Heart left ventricle (tissue), 16 donors: ENCODE measurements around the gene WSCD1. TPM values are rescaled to one million over a fixed set of nuclear protein-coding genes. Genes with fewer than 3 reads are reported as not detected.

Source experiments
- ATAC-seq, 4 donors: fragments of 200-7000 bp; cut with Tn5 transposase; one replicate each; pipeline ENCODE4 v1.9.1; 2020 to 2022; ENCODE audit warnings: moderate library complexity in 4 of 4, mild to moderate bottlenecking in 3 of 4, moderate number of reproducible peaks in 1 of 4
- DNase-seq, 5 donors: peaks; one replicate each; pipeline ENCODE4 v3.0.0-alpha.2; 2020
- H3K27ac ChIP-seq, 12 donors: fragments of 200-600 bp; sonication (generic) in 4 of 12; one replicate each; pipeline versions ENCODE4 v1.5.0 to v1.8.0; 2016 to 2022; ENCODE audit warnings: mild to moderate bottlenecking in 2 of 12
- H3K27me3 ChIP-seq, 9 donors: fragments of 200-600 bp; sonication (generic) in 2 of 9; one replicate each; pipeline versions ENCODE4 v1.5.1 to v1.8.0; 2016 to 2022; ENCODE audit warnings: mild to moderate bottlenecking in 3 of 9
- H3K36me3 ChIP-seq, 9 donors: fragments of 200-600 bp; sonication (generic) in 2 of 9; one replicate each; pipeline versions ENCODE4 v1.5.0 to v1.8.0; 2018 to 2022; ENCODE audit warnings: mild to moderate bottlenecking in 2 of 9
- H3K4me1 ChIP-seq, 12 donors: fragments of 200-600 bp; sonication (generic) in 4 of 12; one replicate each; pipeline versions ENCODE4 v1.5.0 to v1.8.0; 2016 to 2022; ENCODE audit warnings: mild to moderate bottlenecking in 3 of 12
- H3K4me3 ChIP-seq, 12 donors: fragments of 200-600 bp; sonication (generic) in 4 of 12; one replicate each; pipeline versions ENCODE4 v1.5.0 to v1.8.0; 2017 to 2022; ENCODE audit warnings: mild to moderate bottlenecking in 9 of 12, moderate library complexity in 4 of 12
- H3K9me3 ChIP-seq, 12 donors: fragments of 200-600 bp; sonication (generic) in 4 of 12; one replicate each; pipeline versions ENCODE4 v1.5.0 to v1.8.0; 2016 to 2022; ENCODE audit warnings: mild to moderate bottlenecking in 1 of 12
- CTCF ChIP-seq, 12 donors: fragments of 200-600 bp; sonication (generic) in 4 of 12; IDR thresholded peaks; one replicate each; pipeline versions ENCODE4 v1.5.0 to v1.8.0; 2018 to 2022; ENCODE audit warnings: antibody characterized with exemption in 12 of 12, mild to moderate bottlenecking in 5 of 12
- POLR2A ChIP-seq, 2 donors: fragments of 450-650 bp; IDR thresholded peaks; one replicate each; pipeline ENCODE4 v1.6.1; 2017; ENCODE audit warnings: antibody characterized with exemption in 2 of 2, mild to moderate bottlenecking in 2 of 2, moderate library complexity in 2 of 2
- WGBS, 4 donors: extraction: QIAGEN DNeasy Blood & Tissue Kit in 2 of 4; methylation state at CpG; one replicate each; pipeline versions ENCODE4 v1.1.5 to v1.1.7; 2013 to 2018; 5-methylcytosine and 5-hydroxymethylcytosine counted together
- intact Hi-C, 10 donors: fragments of 100-400 bp; cut with DNase I; formaldehyde crosslinking; loops; one replicate each; pipeline versions ENCODE4 v1.11.1 to v1.14.2; 2022
- polyA plus RNA-seq, 2 donors: library from polyadenylated mRNA; stranded (reverse); fragments of 200-250 nt; gene quantifications; one replicate each; pipeline ENCODE4 v1.2.3, GENCODE V29; 2013
- total RNA-seq, 9 donors: library from RNA; depleted of rRNA in 2 of 9; stranded (reverse); fragments of >200 nt in 2 of 9; fragmentation: NEBNext Ultra II Directional in 3 of 9; extraction: Animal tissue kit (Norgen Biotek cat#: 25700) in 3 of 9; gene quantifications; one replicate each; pipeline versions ENCODE4 v1.1.0 to v1.2.4, GENCODE V29; 2016 to 2023
- donor health status: ischemic (EF 13 %, LVEDD 7.1; RV severe dilation, severe dysfunction).
- donor health status: healthy with polysubstance abuse.
- donor health status: DM: no; HTN: yes; CAD: no.
- donor health status: DM: no; HTN: no; CAD: no.
- donor health status: ischemic (EF 25% LVEDD 6.9; RV normal size, moderate dysfunction).
- donor health status: ischemic (EF 25% LVEDD 5.7; RV mildly dilated, moderate dysfunction).
- donor health status: healthy.
- donor health status: DM: yes; HTN: yes; CAD: no.
- donor health status: ischemic (EF 35%, LVEDD 5.7; RV mildly dilated, moderate dysfunction).
- donor health status: nonischemic (EF 11% LVEDD 7.7; RV severe dilation, severe dysfunction).
- donor health status: DM: yes; HTN: yes; CAD: no.
- donor health status: PGD.
- donor health status: ischemic (EF 29% LVEDD 5.4; RV normal size, mild dysfunction).
- donor health status: nonischemic (EF 23%, LVEDD 6.1; RV moderate dilation, normal function).

The WSCD1 gene
- total and polyA plus RNA-seq, 11 donors, result 2.5 to 12.4 (median 4.4) TPM

GRCh38 chr17:6035801-6036394 is 34.3 kb upstream of the WSCD1 start:
- 67 to 74% (median 71%) methylated on average over 7 of the region's 7 CpGs for WGBS, 4 donors
- DNase-seq, result peak in 1 of 5 donors; percentile 26

DNA sequence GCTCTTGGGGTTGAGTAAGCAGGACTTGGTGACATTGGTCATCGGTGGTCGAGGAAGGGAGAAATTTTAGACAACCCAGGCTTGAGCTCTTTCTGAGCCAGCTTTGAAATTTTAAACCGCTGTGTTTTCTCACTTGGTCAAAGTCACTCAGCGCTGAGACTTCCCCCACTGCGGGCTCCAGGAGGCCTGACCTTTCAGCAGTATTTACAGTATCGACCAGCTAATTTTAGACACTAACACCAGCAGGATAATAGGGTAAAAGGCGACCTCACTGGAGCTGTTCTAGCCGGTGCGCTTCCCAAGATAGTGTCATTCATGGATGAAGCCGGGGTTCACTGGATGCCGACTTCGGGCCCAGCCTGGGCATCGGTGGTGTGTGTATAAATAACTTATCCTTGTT is 29.7 kb upstream of the WSCD1 start:
- intact Hi-C loops, result loop anchor here in 2 of 10 donors (10.0 kb wide), 1 partner anchor 446 kb away; no protein-coding TSS in a partner anchor
- Histone ChIP-seq H3K27me3 (peaks cover 0 to 9% (median 0%) of the 10 kb centered on the region in 9 donors), H3K4me3 (no peak overlapping the region), H3K27ac (no peak overlapping the region), H3K9me3 (no peaks in the 10 kb centered on the region), H3K36me3 (no peaks in the 10 kb centered on the region), H3K4me1 (peaks cover 0 to 8% (median 0%) of the 10 kb centered on the region in 12 donors)
- TF ChIP-seq POLR2A (IDR thresholded peaks at IDR 0.05) (no peak), CTCF (IDR thresholded peaks at IDR 0.05) (no peak)
- DNase-seq, result no peak
- peak in 3 of 4 donors; percentile 73 to 89 (median 83) for ATAC-seq
- WGBS, 4 donors, result 47 to 60% (median 53%) methylated on average over 13 of the region's 13 CpGs

More at GRCh38 chr17:6035801-6036394, 34.3 kb upstream of the WSCD1 start:
- H3K9me3 ChIP-seq, result no peaks in the 10 kb centered on the region
- intact Hi-C loops, result no loop called here
- no peak overlapping the region for H3K4me3 ChIP-seq
- no peak overlapping the region for H3K27ac ChIP-seq
- TF ChIP-seq CTCF (IDR thresholded peaks at IDR 0.05), result no peak
- no peak for TF ChIP-seq POLR2A (IDR thresholded peaks at IDR 0.05)
- H3K4me1 ChIP-seq, result peaks cover 0 to 4% (median 0%) of the 10 kb centered on the region in 12 donors
- no peak for ATAC-seq
- H3K36me3 ChIP-seq, result no peaks in the 10 kb centered on the region
- H3K27me3 ChIP-seq, result peaks cover 0 to 11% (median 0%) of the 10 kb centered on the region in 9 donors

DNA sequence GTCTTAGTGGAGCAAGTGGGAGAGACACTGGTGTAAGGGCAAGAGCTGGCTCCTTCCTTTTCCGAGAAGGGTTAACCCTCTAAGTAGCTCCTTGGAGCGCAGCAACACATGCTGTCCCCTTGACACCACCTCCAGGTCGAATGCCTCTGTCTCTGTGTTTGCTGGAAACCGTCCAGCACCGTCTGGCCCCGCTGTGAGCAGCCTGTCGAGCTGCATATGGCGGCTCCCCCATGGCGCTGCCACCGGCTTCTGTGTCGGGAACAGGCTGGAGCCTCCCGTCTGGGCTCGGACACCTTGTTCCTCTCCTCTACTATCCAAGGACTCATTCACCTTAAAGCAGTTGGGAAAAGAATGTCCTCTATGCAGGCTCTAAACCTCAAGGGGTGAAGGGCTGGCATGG is 28.9 kb upstream of the WSCD1 start:
- ATAC-seq (no peak), DNase-seq (no peak)
- Histone ChIP-seq H3K27ac (no peak overlapping the region), H3K36me3 (no peaks in the 10 kb centered on the region), H3K4me1 (peaks cover 0 to 8% (median 0%) of the 10 kb centered on the region in 12 donors), H3K27me3 (peaks cover 0 to 9% (median 0%) of the 10 kb centered on the region in 9 donors), H3K9me3 (no peaks in the 10 kb centered on the region), H3K4me3 (no peak overlapping the region)
- no peak for TF ChIP-seq POLR2A (IDR thresholded peaks at IDR 0.05)
- TF ChIP-seq CTCF (IDR thresholded peaks at IDR 0.05), result no peak
- intact Hi-C loops, result loop anchor here in 2 of 10 donors (10.0 kb wide), 1 partner anchor 446 kb away; no protein-coding TSS in a partner anchor
- 53 to 75% (median 65%) methylated on average over 13 of the region's 13 CpGs for WGBS, 4 donors

DNA sequence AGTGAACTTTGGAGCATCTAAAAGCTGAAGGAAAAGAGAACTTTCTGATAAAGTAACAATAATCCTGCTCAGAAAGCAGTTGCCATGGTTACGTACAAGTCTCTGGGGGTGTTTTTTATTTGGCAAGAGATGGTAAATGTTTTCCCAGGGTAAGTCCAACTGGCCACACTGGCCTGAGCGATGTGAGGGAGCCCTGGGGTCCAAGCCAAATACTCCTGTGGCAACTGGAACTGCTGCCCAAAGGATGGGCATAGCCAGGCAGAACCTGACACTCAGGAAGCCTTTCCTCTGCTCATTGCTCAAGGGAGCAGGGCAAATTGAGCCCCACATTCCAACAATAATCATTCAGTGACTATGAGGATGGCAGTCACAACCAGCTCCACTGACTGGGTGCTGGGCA is 26.8 kb upstream of the WSCD1 start:
- 75 to 87% (median 80%) methylated on average over 2 of the region's 2 CpGs for WGBS, 4 donors
- no peak for ATAC-seq

More for the DNA sequence above, 26.8 kb upstream of the WSCD1 start:
- no peaks in the 10 kb centered on the region for H3K9me3 ChIP-seq
- no peak for DNase-seq
- TF ChIP-seq CTCF (IDR thresholded peaks at IDR 0.05) (no peak), POLR2A (IDR thresholded peaks at IDR 0.05) (no peak)
- no peaks in the 10 kb centered on the region for H3K36me3 ChIP-seq
- H3K4me1 ChIP-seq, result peaks cover 0 to 8% (median 0%) of the 10 kb centered on the region in 12 donors
- peaks cover 0 to 9% (median 0%) of the 10 kb centered on the region in 9 donors for H3K27me3 ChIP-seq
- intact Hi-C loops, result loop anchor here in 2 of 10 donors (10.0 kb wide), 1 partner anchor 449 kb away; no protein-coding TSS in a partner anchor
- no peak overlapping the region for H3K4me3 ChIP-seq
- no peak overlapping the region for H3K27ac ChIP-seq
